Natural killer cell (primary cell): ENCODE data around the gene ODAD3. TPM values are rescaled to one million over a fixed set of nuclear protein-coding genes. Genes with fewer than 3 reads are reported as not detected.

Experiments
- ATAC-seq, 3 donors: fragments of 150-1000 bp in 2 of 3; fragments of 200-7000 bp in 1 of 3; cut with Tn5 transposase; 1 replicate in 1 of 3; 2 replicates in 2 of 3; pipeline ENCODE4 v1.10.0; 2021; ENCODE audit warnings: mild to moderate bottlenecking in 2 of 3, moderate library complexity in 2 of 3
- DNase-seq, 2 donors: peaks; one replicate each; pipeline versions ENCODE4 v3.0.0 to v3.0.0-alpha.2; 2013 to 2021; ENCODE audit warnings: mixed read lengths in 1 of 2
- H3K27ac ChIP-seq: one replicate; pipeline ENCODE4 v1.5.1; 2013; ENCODE audit warnings: mild to moderate bottlenecking, low read length
- H3K27me3 ChIP-seq: one replicate; pipeline ENCODE4 v1.6.1; 2013; ENCODE audit warnings: low read length; ENCODE audit not compliant: control insufficient read depth, insufficient read depth
- H3K36me3 ChIP-seq: one replicate; pipeline ENCODE4 v1.6.1; 2013; ENCODE audit warnings: low read length; ENCODE audit not compliant: control insufficient read depth, insufficient read depth
- H3K4me1 ChIP-seq: one replicate; pipeline ENCODE4 v1.6.1; 2013; ENCODE audit warnings: low read length; ENCODE audit not compliant: control insufficient read depth, insufficient read depth
- H3K4me3 ChIP-seq: one replicate; pipeline ENCODE4 v1.5.1; 2013; ENCODE audit warnings: low read length
- H3K9me3 ChIP-seq: one replicate; pipeline ENCODE4 v1.6.1; 2013; ENCODE audit warnings: low read length; ENCODE audit not compliant: control insufficient read depth, insufficient read depth
- H3K27ac Mint-ChIP-seq, 2 donors: one replicate each; pipeline ENCODE4 v1.8.0; 2022; ENCODE audit warnings: mild to moderate bottlenecking in 2 of 2, mixed read lengths in 2 of 2, moderate library complexity in 1 of 2
- H3K27me3 Mint-ChIP-seq, 2 donors: one replicate each; pipeline ENCODE4 v1.8.0; 2022; ENCODE audit warnings: low read depth in 2 of 2, mixed read lengths in 2 of 2
- H3K36me3 Mint-ChIP-seq: one replicate; pipeline ENCODE4 v1.8.0; 2022; ENCODE audit warnings: mixed read lengths
- H3K4me1 Mint-ChIP-seq, 2 donors: one replicate each; pipeline ENCODE4 v1.8.0; 2022; ENCODE audit warnings: mixed read lengths in 2 of 2
- H3K4me3 Mint-ChIP-seq: one replicate; pipeline ENCODE4 v1.8.0; 2022; ENCODE audit warnings: mild to moderate bottlenecking, moderate library complexity, mixed read lengths
- H3K9me3 Mint-ChIP-seq, 2 donors: one replicate each; pipeline ENCODE4 v1.8.0; 2022; ENCODE audit warnings: mixed read lengths in 2 of 2
- CTCF ChIP-seq: fragments of 200-600 bp; IDR thresholded peaks from one replicate; pipeline ENCODE4 v1.8.0; 2022; ENCODE audit warnings: antibody characterized with exemption
- WGBS: methylation state at CpG from one replicate; pipeline ENCODE4 v1.1.7; 2013; ENCODE audit warnings: missing lambda C conversion rate; ENCODE audit not compliant: insufficient coverage; 5-methylcytosine and 5-hydroxymethylcytosine counted together
- intact Hi-C: fragments of 100-400 bp; cut with micrococcal nuclease; formaldehyde crosslinking; loops from one replicate; pipeline ENCODE4 v1.14.2; 2022
- total RNA-seq, 4 donors: library from RNA; stranded (reverse); fragments of 120-200 nt in 1 of 4; gene quantifications; one replicate each; pipeline versions ENCODE4 v1.2.3 to v1.2.4, GENCODE V29; 2013 to 2022

Gene ODAD3
- total RNA-seq, 3 donors from 2014 or later (not counting 1 experiment from before 2014, with no cell fraction given) = not detected

DNA sequence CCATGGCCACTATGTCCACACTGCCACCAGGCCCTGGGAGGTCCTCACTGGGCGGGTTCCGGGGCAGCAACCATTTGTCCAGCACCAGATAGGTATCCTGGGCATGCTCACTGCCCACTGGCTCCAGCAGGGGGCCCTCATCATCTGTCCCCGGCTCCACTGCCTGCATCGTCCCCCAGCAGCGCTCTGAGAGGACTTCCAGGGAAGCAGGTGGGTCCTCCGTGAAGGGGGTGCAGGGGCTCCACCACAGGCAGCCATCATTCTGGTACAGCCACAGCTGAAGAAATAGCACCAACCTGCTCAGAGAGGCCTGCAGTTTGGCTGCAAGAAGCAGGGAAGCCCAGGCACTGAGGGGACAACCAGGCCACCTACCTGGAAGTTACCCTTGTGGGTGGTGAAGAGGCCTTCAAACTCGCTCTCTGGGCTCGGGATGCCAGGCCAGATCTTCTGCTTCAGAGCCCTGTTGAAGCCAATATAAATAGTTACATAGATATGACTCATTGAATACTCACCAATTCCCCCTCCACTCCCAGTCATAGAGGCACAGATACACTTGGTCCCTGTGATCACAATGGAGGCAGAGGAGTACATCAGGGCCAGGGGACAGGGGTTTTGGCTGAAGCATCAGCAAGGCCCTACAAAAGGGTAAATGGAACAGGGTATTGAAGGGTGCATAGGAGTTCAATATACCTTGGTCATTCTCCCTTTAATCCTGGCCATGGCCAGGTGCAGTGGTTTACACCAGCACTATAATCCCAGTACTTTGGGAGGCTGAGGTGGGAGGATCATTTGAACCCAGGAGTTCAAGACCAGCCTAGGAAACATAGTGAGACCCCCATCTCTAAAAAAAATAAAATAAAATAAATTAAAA is 56.4 kb downstream of the ODAD3 start:
- no peak for ATAC-seq
- TF ChIP-seq CTCF = peak; percentile 30
- Histone ChIP-seq H3K27me3 (peaks cover 13% of the 10 kb centered on the region), H3K36me3 (no peaks in the 10 kb centered on the region), H3K4me1 (peaks cover 66% of the 10 kb centered on the region), H3K27ac (no peak overlapping the region), H3K9me3 (no peaks in the 10 kb centered on the region), H3K4me3 (no peak overlapping the region)
- intact Hi-C loops = loop anchor here (10.0 kb wide), 1 partner anchor 126 kb away; the partner anchor contains the start of gene ZNF653
- Mint-ChIP-seq H3K36me3 (no peaks in the 10 kb centered on the region), H3K27ac (no peak overlapping the region), H3K9me3 (no peaks in the 10 kb centered on the region), H3K4me1 (peaks cover 29 to 37% of the 10 kb centered on the region in 2 donors), H3K4me3 (no peak overlapping the region), H3K27me3 (peaks cover 0 to 17% of the 10 kb centered on the region in 2 donors)
- DNase-seq = peak; percentile 30 to 37
- 71% methylated on average over 7 of the region's 8 CpGs for WGBS

GRCh38 chr19:11377756-11378155 is 57.2 kb downstream of the ODAD3 start:
- 100% methylated on average over 3 of the region's 3 CpGs for WGBS
- Histone ChIP-seq H3K4me3 (no peak overlapping the region), H3K9me3 (no peaks in the 10 kb centered on the region), H3K27ac (no peak overlapping the region), H3K36me3 (no peaks in the 10 kb centered on the region), H3K27me3 (peaks cover 6% of the 10 kb centered on the region), H3K4me1 (peaks cover 59% of the 10 kb centered on the region)
- DNase-seq (no peak), ATAC-seq (no peak)
- Mint-ChIP-seq H3K36me3 (no peaks in the 10 kb centered on the region), H3K27ac (no peak overlapping the region), H3K9me3 (no peaks in the 10 kb centered on the region), H3K27me3 (peaks cover 0 to 11% of the 10 kb centered on the region in 2 donors), H3K4me1 (peaks cover 26 to 30% of the 10 kb centered on the region in 2 donors), H3K4me3 (no peak overlapping the region)
- no peak for TF ChIP-seq CTCF
- intact Hi-C loops = loop anchor here (10.0 kb wide), 1 partner anchor 127 kb away; the partner anchor contains the start of gene ZNF653

- Mint-ChIP-seq H3K27ac (peak overlapping the region; percentile 47 to 64), H3K4me3 (no peak overlapping the region), H3K36me3 (no peaks in the 10 kb centered on the region), H3K27me3 (peaks cover 0 to 8% of the 10 kb centered on the region in 2 donors), H3K9me3 (no peaks in the 10 kb centered on the region), H3K4me1 (peaks cover 24 to 28% of the 10 kb centered on the region in 2 donors)
- TF ChIP-seq CTCF = no peak
- Histone ChIP-seq H3K4me3 (no peak overlapping the region), H3K36me3 (no peaks in the 10 kb centered on the region), H3K4me1 (peaks cover 55% of the 10 kb centered on the region), H3K9me3 (no peaks in the 10 kb centered on the region), H3K27ac (no peak overlapping the region), H3K27me3 (peaks cover 4% of the 10 kb centered on the region)
- DNase-seq = peak in 1 of 2 donors; percentile 28
- intact Hi-C loops = loop anchor here (10.0 kb wide), 1 partner anchor 128 kb away; the partner anchor contains the start of gene ZNF653
- no peak for ATAC-seq
Measured at GRCh38 chr19:11377237-11377636, 57.7 kb downstream of the ODAD3 start.
